ENCODE data around the gene TMEM121. TPM values are rescaled to one million over a fixed set of nuclear protein-coding genes. Genes with fewer than 3 reads are reported as not detected.

TMEM121 gene
- polyA plus RNA-seq (ENCODE audit: insufficient read length) = 2.2 TPM

DNA sequence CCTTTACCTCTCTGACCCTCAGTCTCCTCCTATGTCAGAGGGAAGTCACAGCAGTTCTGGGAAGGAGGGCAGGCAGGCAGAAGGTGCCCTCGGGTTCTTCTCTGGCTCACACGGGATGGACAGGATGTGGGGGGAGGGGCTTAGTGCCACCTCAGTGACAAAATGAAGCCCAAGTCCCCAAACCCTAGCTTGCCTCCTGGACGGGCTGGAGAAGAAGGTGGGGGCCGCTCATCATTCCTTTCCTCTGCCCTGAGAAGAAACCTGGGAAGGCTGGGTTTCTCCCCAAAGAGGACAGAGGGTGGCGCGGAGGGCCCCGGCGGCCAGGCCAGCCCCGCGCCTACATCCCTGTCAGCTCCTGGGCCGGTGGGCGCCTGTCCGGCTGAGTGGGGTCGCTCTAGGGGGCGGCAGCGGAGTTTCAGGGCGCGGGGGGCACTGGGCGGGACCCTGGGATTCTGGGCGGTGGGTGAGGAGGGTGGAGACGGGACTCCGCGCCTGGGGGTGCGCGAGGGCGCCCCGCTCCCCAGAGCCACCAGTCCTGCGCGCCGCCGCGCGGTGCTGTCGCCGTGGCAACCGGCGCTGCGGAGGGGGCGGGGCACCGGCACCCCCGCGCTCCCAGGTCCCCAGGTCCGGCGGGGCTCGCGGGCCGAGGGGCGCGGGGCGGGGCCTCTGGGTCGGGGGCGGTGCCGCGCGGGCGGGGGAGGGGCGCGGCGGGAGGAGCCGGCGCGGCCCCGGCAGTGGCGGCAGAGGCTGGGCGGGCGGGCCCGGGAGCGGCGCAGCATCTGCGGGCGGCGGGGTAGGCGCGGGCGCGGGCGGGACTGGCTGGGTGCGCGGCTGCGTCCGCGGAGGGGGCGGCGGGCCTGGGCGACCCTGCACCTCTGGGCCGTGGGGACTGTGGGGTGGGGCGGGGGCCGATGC, at the start of gene TMEM121:
Gene TMEM121 (plus strand): TSS at position 723 of the 915 bp plus-strand sequence. CDS start 2,252 bp downstream, outside the sequence.
- DNase-seq (ENCODE audit: low read depth) = no peak

DNA sequence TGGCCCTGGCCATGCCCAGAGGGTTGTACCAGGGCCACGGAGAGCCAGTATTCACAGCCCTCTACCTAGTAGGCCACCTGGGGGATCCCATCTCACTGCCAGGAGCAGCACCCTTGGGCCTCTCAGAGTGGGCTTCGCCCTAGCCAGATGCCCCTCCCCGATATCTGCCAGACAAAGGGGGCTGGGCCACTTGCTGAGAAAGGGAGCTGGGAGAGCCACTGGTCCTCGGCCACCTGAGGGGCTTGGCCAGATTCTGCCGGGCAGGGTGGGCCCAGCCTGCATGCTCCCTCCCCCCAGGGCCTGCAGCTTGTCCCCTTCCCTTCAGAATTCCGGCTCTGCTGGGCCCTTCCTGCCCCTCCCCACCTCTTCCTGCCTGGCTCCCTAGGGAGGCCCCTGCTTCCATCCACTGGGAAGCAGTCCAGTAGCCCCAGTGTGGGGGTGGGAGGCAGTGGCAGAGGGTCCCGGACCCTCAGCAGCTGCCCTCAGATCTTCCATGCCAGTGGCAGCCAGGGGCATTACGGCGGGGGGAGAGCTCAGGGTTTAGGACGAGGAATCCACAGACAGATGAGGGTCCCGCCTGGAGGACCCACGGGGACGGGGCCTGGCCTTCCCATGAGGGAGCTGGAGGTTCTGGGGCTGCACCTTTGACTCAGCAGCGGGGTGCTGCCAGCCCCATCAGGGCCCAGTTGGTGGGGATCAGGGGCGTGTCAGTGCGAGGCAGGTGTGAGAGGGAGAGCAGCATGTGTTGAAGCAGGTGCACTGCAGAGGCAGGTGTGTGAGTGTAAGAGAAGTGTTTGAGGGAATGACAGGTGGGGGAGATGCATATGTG, 49.3 kb upstream of the TMEM121 start:
- DNase-seq (ENCODE audit: low read depth) = no peak

DNA sequence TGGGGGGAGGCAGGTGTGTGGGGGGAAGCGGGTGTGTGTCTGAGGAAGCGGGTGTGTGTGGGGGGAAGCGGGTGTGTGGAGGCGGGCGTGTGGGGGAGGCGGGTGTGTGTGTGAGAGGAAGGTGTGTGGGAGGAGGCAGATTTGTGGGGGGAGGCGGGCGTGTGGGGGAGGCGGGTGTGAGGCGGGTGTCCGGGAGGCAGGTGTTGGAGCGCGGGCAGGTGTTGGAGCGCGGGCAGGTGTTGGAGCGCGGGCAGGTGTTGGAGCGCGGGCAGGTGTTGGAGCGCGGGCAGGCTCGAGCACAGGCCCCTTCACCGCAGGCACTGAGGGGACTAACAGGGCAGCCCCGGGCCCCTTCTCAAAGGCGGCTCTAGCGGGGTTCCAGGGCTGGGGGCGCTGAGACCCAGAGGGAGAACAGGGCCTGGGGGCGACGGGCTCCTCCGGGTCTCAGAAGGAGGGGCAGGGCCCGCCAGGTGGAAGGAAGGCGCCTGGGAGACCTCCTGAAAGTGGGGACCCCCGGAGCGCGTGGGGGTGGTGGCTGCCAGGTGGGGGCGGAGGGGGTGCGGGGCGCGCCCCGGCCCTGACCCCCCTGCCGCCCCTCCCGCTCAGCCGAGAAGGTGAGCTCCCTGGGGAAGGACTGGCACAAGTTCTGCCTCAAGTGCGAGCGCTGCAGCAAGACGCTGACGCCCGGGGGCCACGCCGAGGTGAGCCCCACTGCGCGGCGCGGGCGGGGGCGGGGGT, 48.6 kb upstream of the TMEM121 start:
- no peak for DNase-seq (ENCODE audit: low read depth)

DNA sequence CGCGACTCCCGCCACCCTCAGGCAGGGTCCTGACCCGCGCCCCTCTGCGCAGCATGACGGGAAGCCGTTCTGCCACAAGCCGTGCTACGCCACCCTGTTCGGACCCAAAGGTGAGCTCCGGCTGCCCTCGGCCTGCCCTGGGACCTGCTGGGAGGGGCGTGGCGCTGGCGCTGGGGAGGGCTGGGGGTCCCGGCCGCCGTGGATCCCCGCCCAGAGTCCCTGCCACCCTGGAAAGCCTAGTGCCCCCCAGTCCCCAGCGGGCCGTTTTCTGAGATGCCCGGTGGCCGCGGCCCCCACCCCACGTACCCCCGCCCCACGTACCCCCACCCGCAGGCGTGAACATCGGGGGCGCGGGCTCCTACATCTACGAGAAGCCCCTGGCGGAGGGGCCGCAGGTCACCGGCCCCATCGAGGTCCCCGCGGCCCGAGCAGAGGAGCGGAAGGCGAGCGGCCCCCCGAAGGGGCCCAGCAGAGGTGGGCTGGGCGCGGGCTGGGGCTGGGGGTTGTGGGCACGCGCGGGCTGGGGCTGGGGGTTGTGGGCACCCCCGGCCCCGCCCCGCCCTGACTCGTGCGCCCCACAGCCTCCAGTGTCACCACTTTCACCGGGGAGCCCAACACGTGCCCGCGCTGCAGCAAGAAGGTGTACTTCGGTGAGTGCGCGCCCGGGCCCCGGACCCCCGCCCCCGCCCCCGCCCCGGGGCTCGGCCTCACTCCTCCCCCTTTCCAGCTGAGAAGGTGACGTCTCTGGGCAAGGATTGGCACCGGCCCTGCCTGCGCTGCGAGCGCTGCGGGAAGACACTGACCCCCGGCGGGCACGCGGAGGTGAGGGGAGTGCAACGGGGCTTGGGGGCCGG, 47.8 kb upstream of the TMEM121 start:
- no peak for DNase-seq (ENCODE audit: low read depth)

DNA sequence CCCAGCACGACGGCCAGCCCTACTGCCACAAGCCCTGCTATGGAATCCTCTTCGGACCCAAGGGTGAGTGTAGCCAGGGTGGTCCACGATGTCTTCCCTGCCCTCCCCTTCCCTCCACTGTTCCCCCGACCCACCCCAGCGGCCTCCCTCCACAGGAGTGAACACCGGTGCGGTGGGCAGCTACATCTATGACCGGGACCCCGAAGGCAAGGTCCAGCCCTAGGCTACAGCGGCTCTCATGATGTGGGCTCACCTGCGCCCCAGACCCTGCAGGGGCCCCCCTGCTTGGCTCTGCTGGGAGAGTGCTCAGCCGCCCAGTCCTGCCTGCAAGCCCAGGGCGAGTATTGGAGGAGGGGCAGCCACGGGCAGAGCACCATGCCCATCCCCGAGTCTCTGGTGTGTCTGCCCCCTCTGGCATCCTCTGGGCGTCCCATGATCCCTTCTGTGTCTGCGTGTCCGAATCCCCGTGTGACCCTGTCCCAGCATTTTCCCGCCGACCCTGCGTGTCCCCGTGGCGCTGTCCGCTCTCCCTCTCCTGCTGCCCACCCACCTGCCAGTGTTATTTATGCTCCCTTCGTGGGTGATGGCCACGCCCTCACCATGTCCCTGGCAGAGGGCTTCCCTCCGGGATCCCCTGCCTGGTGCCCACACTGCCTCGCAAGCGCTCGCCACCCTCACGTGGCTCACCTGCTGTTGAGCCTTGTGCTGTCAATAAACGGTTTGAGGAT, 46.8 kb upstream of the TMEM121 start:
- DNase-seq (ENCODE audit: low read depth) = no peak

DNA sequence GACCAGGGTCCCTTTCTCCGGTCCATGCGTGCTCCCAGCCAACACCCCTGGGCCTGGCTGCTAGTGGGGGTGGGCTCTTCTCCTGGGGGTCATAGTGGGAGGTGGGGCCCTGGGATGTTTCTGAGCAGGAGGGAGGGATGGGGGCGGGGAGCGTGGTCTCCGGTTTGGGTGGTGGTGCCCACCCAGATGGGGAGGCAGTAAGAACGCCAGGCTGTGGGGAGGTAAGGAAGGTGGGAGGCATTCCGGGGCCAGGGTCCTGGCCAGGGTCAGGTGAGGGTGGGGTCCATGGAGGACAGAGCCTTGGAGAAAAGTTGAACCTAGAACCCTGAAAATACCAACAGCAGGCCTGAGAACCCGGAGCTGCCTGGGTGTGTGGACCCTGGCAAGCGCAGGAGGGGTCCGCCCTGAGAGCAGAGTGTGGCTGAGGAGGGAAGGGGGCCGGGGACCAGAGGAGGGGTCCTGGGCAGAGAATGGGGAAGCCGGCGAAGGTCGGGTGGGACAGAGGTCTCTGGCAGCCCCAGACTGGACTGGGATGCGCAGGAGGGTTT, 46.1 kb upstream of the TMEM121 start:
- DNase-seq (ENCODE audit: low read depth) = no peak

DNA sequence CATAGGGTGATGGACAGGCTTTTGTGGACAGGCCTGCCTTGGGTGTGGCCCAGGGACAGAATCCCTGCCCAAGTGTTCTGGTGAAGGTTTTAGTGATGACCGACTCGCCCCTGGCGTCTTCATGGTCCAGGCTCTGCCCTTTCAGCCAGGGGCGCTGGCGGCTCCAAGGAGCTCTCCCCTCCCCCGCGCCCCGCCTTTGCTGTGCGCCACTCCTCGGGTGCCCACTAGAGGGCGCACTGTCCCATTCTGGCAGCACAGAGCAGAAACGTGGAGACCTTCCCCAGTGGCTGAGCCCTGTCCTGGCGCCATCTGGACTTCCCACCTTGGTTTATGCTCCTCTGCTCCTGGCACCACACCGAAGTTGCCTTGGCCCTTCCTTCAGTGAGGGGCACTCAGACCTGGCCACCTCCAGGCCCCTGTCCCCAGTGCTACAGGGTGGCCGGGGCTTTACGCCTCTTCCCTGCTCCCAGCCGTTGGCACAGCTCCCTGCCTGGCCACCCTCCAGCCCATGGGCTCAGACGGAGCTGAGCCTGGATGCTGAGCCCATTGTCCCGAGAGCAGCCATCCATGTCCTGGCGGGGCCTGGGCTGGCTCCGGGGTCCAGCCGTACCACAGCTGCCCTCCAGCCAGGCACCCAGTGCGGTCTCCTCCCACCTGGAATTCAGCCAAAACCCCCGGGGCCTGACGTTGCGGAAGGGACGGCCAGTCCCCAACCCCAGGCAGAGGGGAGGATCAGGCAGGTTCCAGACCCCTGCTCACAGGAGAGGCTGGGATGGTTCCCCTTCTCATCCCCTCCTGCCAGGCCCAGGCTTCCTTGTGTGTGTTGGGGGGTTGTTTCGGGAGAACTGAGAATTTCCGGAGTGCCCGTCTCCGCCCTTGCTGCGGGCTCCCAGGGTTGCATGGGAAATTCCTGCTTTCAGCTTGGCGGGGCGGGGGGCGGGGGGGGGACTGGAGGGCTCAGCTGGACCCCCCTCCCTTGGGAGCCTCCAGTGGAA, 45.3 kb upstream of the TMEM121 start:
- peak; percentile 61 for DNase-seq (ENCODE audit: low read depth)

DNA sequence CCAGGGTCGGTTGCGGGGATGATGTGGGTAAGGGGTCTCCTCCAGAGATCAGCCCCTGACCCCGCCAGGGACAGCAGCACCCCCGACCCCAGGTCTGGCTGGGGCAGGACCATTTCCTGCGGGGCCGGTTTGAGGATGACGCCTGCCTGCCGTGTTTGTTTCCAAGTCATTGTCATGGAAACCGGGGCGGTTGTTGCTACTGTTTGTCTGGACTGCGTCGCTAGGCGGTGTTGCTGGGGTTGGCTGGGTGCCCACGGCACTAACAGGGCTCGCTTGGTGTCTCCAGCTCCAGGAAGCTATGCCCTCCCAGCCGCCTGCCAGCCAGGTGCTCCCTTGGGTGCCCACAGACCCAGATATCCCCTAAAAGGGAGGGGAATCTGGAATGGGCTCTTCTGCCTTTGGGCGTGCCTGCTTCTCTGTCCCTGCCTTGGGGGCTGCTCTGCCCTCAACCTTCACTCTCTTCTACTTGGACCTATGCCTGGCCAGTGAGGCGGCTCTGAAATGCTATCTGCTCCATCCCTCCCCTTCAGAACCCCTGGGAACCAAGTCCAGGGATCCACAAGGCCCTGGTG, 44.4 kb upstream of the TMEM121 start:
- peak; percentile 93 for DNase-seq (ENCODE audit: low read depth)

DNA sequence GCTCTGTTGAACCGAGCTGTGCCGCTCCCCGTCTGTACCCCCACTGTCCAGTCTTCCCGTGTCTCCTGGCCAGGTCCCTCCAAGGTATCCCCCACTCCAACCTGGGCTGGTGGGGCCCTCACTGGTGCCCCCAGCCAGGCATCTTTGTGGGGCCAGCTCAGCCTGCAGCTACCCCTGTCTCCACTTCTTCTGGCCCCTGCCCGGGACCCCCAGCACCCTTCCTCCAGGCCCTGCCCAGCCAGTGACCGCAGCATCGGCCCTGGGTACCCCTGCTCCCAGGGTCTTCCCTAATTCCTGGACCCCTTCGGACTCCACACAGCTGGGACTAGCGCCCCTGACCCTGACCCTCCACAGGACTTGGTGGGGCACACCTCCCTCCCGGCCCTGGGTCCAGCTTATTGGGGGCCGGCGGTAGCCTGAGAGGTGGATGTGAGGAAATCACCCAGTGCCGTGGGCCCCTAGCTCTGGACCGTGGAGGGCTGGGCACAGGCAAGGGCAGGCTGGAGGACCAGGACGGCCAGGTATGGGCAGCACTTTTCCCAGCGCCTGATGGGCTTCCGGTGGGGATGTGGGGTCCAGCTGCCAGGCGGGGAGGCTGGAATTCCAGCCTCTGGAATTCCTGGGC, 43.8 kb upstream of the TMEM121 start:
- DNase-seq (ENCODE audit: low read depth) = no peak

DNA sequence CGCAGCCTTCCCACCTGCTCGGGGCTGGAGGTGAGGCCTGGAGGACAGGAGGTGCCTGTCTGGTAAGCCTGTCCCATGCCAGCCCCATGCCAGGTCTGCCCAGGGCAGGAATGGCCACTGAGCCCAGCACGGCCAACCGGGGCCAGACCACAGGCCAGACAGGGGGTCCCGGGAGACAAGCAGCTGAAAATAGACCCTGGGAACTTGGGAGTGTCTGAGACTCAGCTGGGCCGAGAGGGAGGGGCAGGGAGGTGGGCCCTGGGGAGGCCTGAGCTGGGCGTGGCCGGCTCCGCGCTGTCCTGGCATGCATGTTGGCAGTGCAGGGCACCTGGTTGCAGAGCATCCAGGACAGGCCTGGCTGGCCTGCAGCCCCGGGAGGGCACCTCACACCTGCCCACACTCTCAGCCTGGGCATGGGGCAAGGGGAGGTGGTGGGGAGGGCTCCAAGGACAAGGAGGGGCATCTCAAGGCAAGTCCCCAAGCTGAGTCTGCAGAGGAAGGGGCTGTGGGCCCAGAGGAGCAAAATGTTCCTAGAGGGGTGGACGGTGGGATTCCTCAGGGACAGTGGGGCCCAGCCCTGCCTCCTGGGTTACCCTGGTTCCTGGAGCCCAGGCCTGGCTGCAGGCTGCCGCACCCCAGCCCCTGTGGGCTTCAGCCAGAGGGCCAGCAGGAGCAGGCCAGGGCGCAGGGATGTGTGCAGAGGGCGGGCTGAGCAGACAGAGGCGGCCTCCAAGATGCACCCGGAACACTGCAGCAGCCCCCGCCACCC, 42.9 kb upstream of the TMEM121 start:
- no peak for DNase-seq (ENCODE audit: low read depth)

DNA sequence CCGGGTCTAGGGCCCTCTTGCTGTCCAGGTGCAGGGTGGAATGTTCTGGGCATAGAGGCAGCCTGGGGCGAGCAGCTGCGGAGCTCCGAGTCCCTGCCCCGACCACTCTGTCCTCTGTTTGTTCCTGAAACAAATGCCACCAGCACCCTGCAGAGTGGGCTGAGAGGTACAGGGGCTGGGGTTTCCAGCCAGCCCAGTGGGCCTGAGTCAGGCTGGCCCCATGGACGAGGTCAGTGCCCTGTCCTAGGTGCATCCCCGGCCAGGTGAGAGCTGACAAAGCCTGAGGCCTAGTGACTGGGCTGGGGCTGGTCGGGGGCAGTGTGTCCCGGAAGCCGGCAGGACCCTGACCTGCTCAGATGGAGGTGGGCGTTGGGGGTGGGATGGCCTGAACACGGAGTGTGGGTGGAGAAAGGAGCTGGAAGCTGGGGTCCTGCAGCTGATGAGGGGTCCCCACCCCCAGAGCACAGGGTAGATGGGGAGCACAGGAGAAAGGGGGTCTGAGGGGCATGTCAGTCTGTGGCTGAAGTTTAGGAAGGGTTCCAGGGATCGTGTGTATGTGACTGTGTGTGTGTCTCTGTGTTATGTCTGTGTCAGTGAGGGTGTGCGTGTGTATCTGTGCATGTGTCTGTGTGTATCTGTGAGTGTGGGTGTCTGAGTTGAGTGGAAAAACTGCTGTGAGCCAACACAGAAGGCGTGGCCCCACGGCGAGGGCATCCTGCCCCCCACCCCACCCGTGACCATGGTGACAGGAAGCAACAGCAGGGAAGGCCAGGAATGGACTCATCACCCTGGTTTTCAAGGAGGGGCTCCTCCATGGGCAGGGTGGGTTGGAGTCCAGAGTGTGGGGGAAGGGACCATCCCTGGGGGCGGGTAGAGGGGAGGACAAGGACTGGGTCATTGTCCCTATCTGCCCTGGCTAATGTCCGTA, 42.0 kb upstream of the TMEM121 start:
- DNase-seq (ENCODE audit: low read depth) = no peak

DNA sequence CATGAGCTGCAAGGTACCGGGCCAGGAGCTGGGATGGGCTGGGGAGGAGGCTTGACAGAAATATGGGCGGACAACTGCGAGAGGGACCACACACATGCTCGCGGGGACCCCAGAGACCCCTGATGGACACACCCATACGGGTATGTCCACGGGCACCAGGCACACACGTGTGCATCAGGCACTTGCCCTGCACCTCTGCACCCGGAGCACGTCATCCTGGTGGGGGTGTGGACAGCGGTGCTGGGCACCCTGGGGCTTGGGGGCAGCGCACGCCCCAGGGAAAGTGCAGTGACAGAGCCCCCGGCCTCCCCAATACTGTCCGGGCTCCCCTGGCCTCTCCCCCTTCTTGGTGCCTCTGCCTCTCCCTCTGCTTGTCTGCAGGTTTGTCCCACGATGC, 41.4 kb upstream of the TMEM121 start:
- no peak for DNase-seq (ENCODE audit: low read depth)

DNA sequence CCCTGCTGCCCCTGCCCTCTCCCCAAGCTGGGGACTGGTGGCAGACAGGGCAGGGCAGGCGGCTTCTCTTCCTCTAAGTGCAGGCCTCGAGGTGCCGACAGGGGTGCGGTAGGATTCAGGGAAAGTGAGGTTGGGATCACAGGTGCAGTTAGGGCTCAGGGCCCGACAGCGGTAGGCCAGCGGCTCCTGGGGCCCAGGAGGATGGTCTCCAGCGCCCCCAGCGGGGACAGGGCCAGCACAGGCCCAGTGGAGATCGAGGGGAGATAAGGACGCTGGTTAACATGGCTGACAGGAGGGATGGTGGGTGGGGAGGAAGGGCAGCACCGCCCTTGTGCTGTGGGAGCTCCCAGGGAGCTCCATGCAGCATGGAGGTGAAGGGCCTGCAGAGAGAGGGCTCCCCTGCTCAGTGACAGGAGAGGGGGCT, 40.6 kb upstream of the TMEM121 start:
- DNase-seq (ENCODE audit: low read depth) = no peak

DNA sequence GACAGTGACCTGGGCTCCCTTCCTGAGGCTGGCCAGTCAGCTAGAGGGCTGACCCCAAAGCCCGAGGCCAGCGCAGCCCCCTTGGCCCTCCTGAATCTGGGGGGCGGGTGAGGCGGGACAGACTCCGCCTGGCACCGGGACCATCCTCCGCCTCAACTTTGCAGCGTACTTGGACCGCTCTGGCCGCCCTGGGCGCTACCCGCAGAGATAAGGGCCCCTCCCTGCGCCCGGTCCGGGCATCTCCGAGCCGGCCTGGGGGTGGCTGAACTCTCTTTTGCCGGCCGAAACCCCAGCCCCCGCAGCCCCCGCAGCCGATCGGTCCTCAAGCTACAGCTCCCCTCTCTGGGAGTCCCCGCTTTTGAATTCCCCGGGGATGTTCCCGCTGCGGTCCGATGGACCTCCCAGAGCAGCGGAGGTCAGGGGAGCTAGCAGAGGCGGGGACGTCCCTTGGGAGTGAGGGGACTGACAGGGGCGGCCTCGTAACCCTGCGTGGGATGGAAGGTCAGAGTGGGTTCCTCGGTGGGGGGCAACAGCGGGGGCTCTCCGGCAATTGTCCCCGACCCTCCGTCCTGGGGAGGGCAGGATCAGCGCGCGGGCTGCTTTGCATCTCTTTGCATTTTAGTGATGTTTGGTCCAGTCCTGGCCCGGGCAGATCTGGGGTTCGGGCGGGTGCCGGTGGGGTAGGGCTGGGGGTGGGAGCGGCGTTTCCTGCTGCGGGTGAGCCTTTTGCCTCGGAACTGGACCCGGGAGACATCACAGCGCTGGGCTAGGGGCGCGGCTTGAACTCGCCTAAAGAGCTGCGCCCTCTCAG, 40.0 kb upstream of the TMEM121 start, which contains the start of gene CRIP1:
Gene CRIP1 (plus strand): TSS at position 724 of the 811 bp plus-strand sequence. CDS start 374 bp downstream, outside the sequence.
- DNase-seq (ENCODE audit: low read depth) = no peak

DNA sequence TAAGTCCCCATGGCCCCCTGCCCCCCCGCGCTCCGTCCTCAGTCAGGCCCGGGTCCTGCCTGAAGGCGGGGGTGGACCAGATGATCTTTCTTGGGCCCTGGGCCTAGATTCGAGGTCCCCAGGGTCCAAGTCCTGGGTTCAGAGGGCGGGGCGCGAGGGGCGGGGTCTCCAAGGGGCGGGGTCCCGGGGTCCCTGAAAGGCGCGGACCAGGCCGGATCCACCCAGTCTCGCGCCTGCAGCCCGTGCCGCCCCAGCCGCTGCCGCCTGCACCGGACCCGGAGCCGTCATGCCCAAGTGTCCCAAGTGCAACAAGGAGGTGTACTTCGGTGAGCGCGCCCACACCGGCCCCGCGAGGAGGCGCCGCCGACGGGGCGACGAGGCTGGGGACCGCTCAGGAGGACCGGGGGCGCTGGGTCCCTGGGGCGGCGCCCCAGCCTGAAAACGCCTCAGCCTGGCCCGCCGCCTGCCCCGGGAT, 39.4 kb upstream of the TMEM121 start:
- DNase-seq (ENCODE audit: low read depth) = no peak

All from forelimb muscle (tissue), 1 donor.